Choroid plexus epithelial cell (primary cell): Measurements from ENCODE around the gene JPH3.

Source experiments
- DNase-seq: peaks from one replicate; pipeline ENCODE4 v3.0.0-alpha.2; 2010; ENCODE audit warnings: low read depth
- H3K4me3 ChIP-seq: 2 replicates; pipeline ENCODE4 v1.5.1; 2011; ENCODE audit warnings: low read depth, mild to moderate bottlenecking, control low read depth, low read length, moderate library complexity
- CTCF ChIP-seq: conservative IDR thresholded peaks from 2 replicates; pipeline ENCODE4 v1.5.1; 2011; ENCODE audit warnings: low read depth, mild to moderate bottlenecking, control low read depth, inconsistent platforms, low read length, moderate library complexity

Gene JPH3

GRCh38 chr16:87706278-87707000, 104.1 kb downstream of the JPH3 start:
- H3K4me3 ChIP-seq, result no peak overlapping the region
- no peak for TF ChIP-seq CTCF
- no peak for DNase-seq

GRCh38 chr16:87707097-87707496, 104.8 kb downstream of the JPH3 start:
- no peak for DNase-seq
- no peak for TF ChIP-seq CTCF
- H3K4me3 ChIP-seq, result no peak overlapping the region

GRCh38 chr16:87707714-87708580, 105.6 kb downstream of the JPH3 start:
- DNase-seq, result no peak

GRCh38 chr16:87708881-87709638, 106.8 kb downstream of the JPH3 start:
- no peak for TF ChIP-seq CTCF
- H3K4me3 ChIP-seq, result no peak overlapping the region
- no peak for DNase-seq

More at GRCh38 chr16:87707714-87708580, 105.6 kb downstream of the JPH3 start:
- TF ChIP-seq CTCF, result no peak
- no peak overlapping the region for H3K4me3 ChIP-seq

- no peak overlapping the region for H3K4me3 ChIP-seq
- no peak for TF ChIP-seq CTCF
- DNase-seq, result no peak
These were observed 107.4 kb downstream of the JPH3 start for GRCh38 chr16:87709677-87710076.

- no peak overlapping the region for H3K4me3 ChIP-seq
- no peak for TF ChIP-seq CTCF
- no peak for DNase-seq
These were observed 108.6 kb downstream of the JPH3 start for GRCh38 chr16:87710887-87711286.
